ENCODE measurements around the gene TRIO.
A peak's percentile ranks its signal among the peaks of the same experiment; 100 is the strongest.

The TRIO gene

GRCh38 chr5:14347522-14347921 is 204.4 kb downstream of the TRIO start:
- Mint-ChIP-seq H3K27ac (no peak overlapping the region), H3K27me3 (peaks cover 6 to 15% of the 10 kb centered on the region in 2 donors), H3K9me3 (peaks cover 0 to 6% of the 10 kb centered on the region in 2 donors), H3K4me1 (ENCODE audit: low read depth in 2 of 2) (peaks cover 0 to 2% of the 10 kb centered on the region in 2 donors), H3K36me3 (ENCODE audit: insufficient read depth) (no peaks in the 10 kb centered on the region), H3K4me3 (no peak overlapping the region)
- DNase-seq (no peak), ATAC-seq (replicated peaks) (no peak)

- H3K27me3 Mint-ChIP-seq, result peaks cover 6 to 15% of the 10 kb centered on the region in 2 donors
- no peaks in the 10 kb centered on the region for H3K36me3 Mint-ChIP-seq (ENCODE audit: insufficient read depth)
- DNase-seq (no peak), ATAC-seq (replicated peaks) (no peak)
- H3K27ac Mint-ChIP-seq, result no peak overlapping the region
- H3K4me3 Mint-ChIP-seq, result no peak overlapping the region
- H3K4me1 Mint-ChIP-seq (ENCODE audit: low read depth in 2 of 2), result no peaks in the 10 kb centered on the region
- H3K9me3 Mint-ChIP-seq, result peaks cover 0 to 6% of the 10 kb centered on the region in 2 donors
Observed at GRCh38 chr5:14348142-14348541, 205.0 kb downstream of the TRIO start.

GRCh38 chr5:14349029-14349428 is 205.9 kb downstream of the TRIO start:
- Mint-ChIP-seq H3K4me1 (ENCODE audit: low read depth in 2 of 2) (no peaks in the 10 kb centered on the region), H3K36me3 (ENCODE audit: insufficient read depth) (no peaks in the 10 kb centered on the region), H3K27ac (no peak overlapping the region), H3K4me3 (no peak overlapping the region), H3K27me3 (peaks cover 6 to 15% of the 10 kb centered on the region in 2 donors), H3K9me3 (peaks cover 0 to 6% of the 10 kb centered on the region in 2 donors)
- no peak for ATAC-seq (replicated peaks)
- DNase-seq, result no peak

- no peaks in the 10 kb centered on the region for H3K36me3 Mint-ChIP-seq (ENCODE audit: insufficient read depth)
- H3K4me1 Mint-ChIP-seq (ENCODE audit: low read depth in 2 of 2), result no peaks in the 10 kb centered on the region
- DNase-seq, result no peak
- no peak overlapping the region for H3K27ac Mint-ChIP-seq
- no peak overlapping the region for H3K4me3 Mint-ChIP-seq
- no peak for ATAC-seq (replicated peaks)
- peaks cover 1 to 15% of the 10 kb centered on the region in 2 donors for H3K27me3 Mint-ChIP-seq
- H3K9me3 Mint-ChIP-seq, result peaks cover 0 to 6% of the 10 kb centered on the region in 2 donors
Observed at GRCh38 chr5:14351086-14351661, 208.0 kb downstream of the TRIO start.

- DNase-seq, result peak; percentile 28 to 52 (median 47)
- Mint-ChIP-seq H3K36me3 (ENCODE audit: insufficient read depth) (no peaks in the 10 kb centered on the region), H3K9me3 (peaks cover 0 to 6% of the 10 kb centered on the region in 2 donors), H3K27me3 (peaks cover 0 to 15% of the 10 kb centered on the region in 2 donors), H3K4me1 (ENCODE audit: low read depth in 2 of 2) (peaks cover 0 to 3% of the 10 kb centered on the region in 2 donors), H3K4me3 (no peak overlapping the region), H3K27ac (peak overlapping the region in 1 of 2 donors; percentile 38)
- ATAC-seq (replicated peaks), result peak; percentile 86
Observed at GRCh38 chr5:14351845-14352712, 208.9 kb downstream of the TRIO start.

- Mint-ChIP-seq H3K4me1 (ENCODE audit: low read depth in 2 of 2) (peaks cover 0 to 3% of the 10 kb centered on the region in 2 donors), H3K36me3 (ENCODE audit: insufficient read depth) (no peaks in the 10 kb centered on the region), H3K27me3 (peaks cover 0 to 21% of the 10 kb centered on the region in 2 donors), H3K27ac (peak overlapping the region in 1 of 2 donors; percentile 38), H3K9me3 (peaks cover 0 to 4% of the 10 kb centered on the region in 2 donors), H3K4me3 (no peak overlapping the region)
- DNase-seq (no peak), ATAC-seq (replicated peaks) (no peak)
Observed at GRCh38 chr5:14353726-14354474, 210.8 kb downstream of the TRIO start.

- Mint-ChIP-seq H3K4me3 (no peak overlapping the region), H3K27ac (no peak overlapping the region), H3K36me3 (ENCODE audit: insufficient read depth) (no peaks in the 10 kb centered on the region), H3K9me3 (no peaks in the 10 kb centered on the region), H3K4me1 (ENCODE audit: low read depth in 2 of 2) (peaks cover 0 to 3% of the 10 kb centered on the region in 2 donors), H3K27me3 (peaks cover 0 to 21% of the 10 kb centered on the region in 2 donors)
- DNase-seq, result no peak
- ATAC-seq (replicated peaks), result no peak
Observed at GRCh38 chr5:14355391-14355790, 212.2 kb downstream of the TRIO start.

GRCh38 chr5:14356305-14356704 is 213.2 kb downstream of the TRIO start:
- peaks cover 0 to 14% of the 10 kb centered on the region in 2 donors for H3K27me3 Mint-ChIP-seq
- no peaks in the 10 kb centered on the region for H3K9me3 Mint-ChIP-seq
- H3K4me3 Mint-ChIP-seq, result no peak overlapping the region
- no peak for ATAC-seq (replicated peaks)
- H3K4me1 Mint-ChIP-seq (ENCODE audit: low read depth in 2 of 2), result peaks cover 0 to 3% of the 10 kb centered on the region in 2 donors
- no peaks in the 10 kb centered on the region for H3K36me3 Mint-ChIP-seq (ENCODE audit: insufficient read depth)
- H3K27ac Mint-ChIP-seq, result no peak overlapping the region
- no peak for DNase-seq

GRCh38 chr5:14357441-14357840 is 214.3 kb downstream of the TRIO start:
- no peak overlapping the region for H3K27ac Mint-ChIP-seq
- ATAC-seq (replicated peaks), result no peak
- H3K4me1 Mint-ChIP-seq (ENCODE audit: low read depth in 2 of 2), result peaks cover 0 to 3% of the 10 kb centered on the region in 2 donors
- peaks cover 0 to 6% of the 10 kb centered on the region in 2 donors for H3K27me3 Mint-ChIP-seq
- no peaks in the 10 kb centered on the region for H3K36me3 Mint-ChIP-seq (ENCODE audit: insufficient read depth)
- no peak overlapping the region for H3K4me3 Mint-ChIP-seq
- no peaks in the 10 kb centered on the region for H3K9me3 Mint-ChIP-seq
- no peak for DNase-seq

- ATAC-seq (replicated peaks) (no peak), DNase-seq (no peak)
- no peak overlapping the region for H3K27ac Mint-ChIP-seq
- peaks cover 0 to 6% of the 10 kb centered on the region in 2 donors for H3K27me3 Mint-ChIP-seq
- H3K4me3 Mint-ChIP-seq, result no peak overlapping the region
- no peaks in the 10 kb centered on the region for H3K36me3 Mint-ChIP-seq (ENCODE audit: insufficient read depth)
- H3K4me1 Mint-ChIP-seq (ENCODE audit: low read depth in 2 of 2), result peaks cover 0 to 3% of the 10 kb centered on the region in 2 donors
- no peaks in the 10 kb centered on the region for H3K9me3 Mint-ChIP-seq
Observed at GRCh38 chr5:14357851-14358250, 214.7 kb downstream of the TRIO start.

- ATAC-seq (replicated peaks), result no peak
- H3K9me3 Mint-ChIP-seq, result no peaks in the 10 kb centered on the region
Observed at GRCh38 chr5:14358536-14358935, 215.4 kb downstream of the TRIO start.

GRCh38 chr5:14359069-14360043 is 216.2 kb downstream of the TRIO start:
- no peak for DNase-seq
- Mint-ChIP-seq H3K4me1 (ENCODE audit: low read depth in 2 of 2) (peaks cover 0 to 3% of the 10 kb centered on the region in 2 donors), H3K27me3 (peaks cover 0 to 6% of the 10 kb centered on the region in 2 donors), H3K27ac (no peak overlapping the region), H3K36me3 (ENCODE audit: insufficient read depth) (no peaks in the 10 kb centered on the region), H3K4me3 (no peak overlapping the region), H3K9me3 (no peaks in the 10 kb centered on the region)
- ATAC-seq (replicated peaks), result no peak

More at GRCh38 chr5:14358536-14358935, 215.4 kb downstream of the TRIO start:
- peaks cover 0 to 3% of the 10 kb centered on the region in 2 donors for H3K4me1 Mint-ChIP-seq (ENCODE audit: low read depth in 2 of 2)
- no peak overlapping the region for H3K27ac Mint-ChIP-seq
- no peak overlapping the region for H3K4me3 Mint-ChIP-seq
- DNase-seq, result no peak
- peaks cover 0 to 6% of the 10 kb centered on the region in 2 donors for H3K27me3 Mint-ChIP-seq
- no peaks in the 10 kb centered on the region for H3K36me3 Mint-ChIP-seq (ENCODE audit: insufficient read depth)

All from effector memory CD8-positive, alpha-beta T cell (primary cell).